Ovary (tissue), 9 donors: ENCODE data around the gene TANK. TPM values are rescaled to one million over a fixed set of nuclear protein-coding genes. Genes with fewer than 3 reads are reported as not detected.

Experiments used
- DNase-seq, 5 donors: peaks; one replicate each; pipeline ENCODE4 v3.0.0-alpha.2; 2019 to 2020
- H3K27ac ChIP-seq, 2 donors: fragments of 200-600 bp; one replicate each; pipeline versions ENCODE4 v1.5.1 to v1.8.0; 2019 to 2022
- H3K27me3 ChIP-seq: fragments of 200-600 bp; one replicate; pipeline ENCODE4 v1.8.0; 2022
- H3K36me3 ChIP-seq: fragments of 200-600 bp; sonication (generic); one replicate; pipeline ENCODE4 v1.5.1; 2019
- H3K4me1 ChIP-seq: one replicate; pipeline ENCODE4 v1.8.1; 2013; ENCODE audit warnings: mild to moderate bottlenecking, moderate library complexity; ENCODE audit not compliant: insufficient read depth
- H3K4me3 ChIP-seq: fragments of 200-600 bp; sonication (generic); one replicate; pipeline ENCODE4 v1.5.1; 2017
- H3K9me3 ChIP-seq, 2 donors: fragments of 200-600 bp in 1 of 2; sonication (generic) in 1 of 2; one replicate each; pipeline versions ENCODE4 v1.5.1 to v1.8.1; 2013 to 2019; ENCODE audit warnings: mild to moderate bottlenecking in 1 of 2, moderate library complexity in 1 of 2
- EP300 ChIP-seq: sonication (generic); formaldehyde crosslinking; IDR thresholded peaks from one replicate; pipeline ENCODE4 v1.6.1; 2017; ENCODE audit warnings: antibody characterized with exemption
- POLR2A ChIP-seq: fragments of 450-650 bp; IDR thresholded peaks from one replicate; pipeline ENCODE4 v1.6.1; 2017; ENCODE audit warnings: antibody characterized with exemption, mild to moderate bottlenecking, moderate library complexity
- WGBS, 3 donors: extraction: QIAGEN DNeasy Blood & Tissue Kit in 1 of 3; methylation state at CpG; one replicate each; pipeline versions ENCODE4 v1.1.5 to v1.1.7; 2013 to 2017; 5-methylcytosine and 5-hydroxymethylcytosine counted together
- intact Hi-C, 4 donors: fragments of 100-400 bp; cut with DNase I; formaldehyde crosslinking; loops; one replicate each; pipeline versions ENCODE4 v1.11.0 to v1.15.1; 2022 to 2023
- polyA plus RNA-seq, 2 donors: library from polyadenylated mRNA; stranded (reverse); fragments of 200-250 nt in 1 of 2; fragments of 350-450 nt in 1 of 2; fragmentation: Illumina TruSeq in 1 of 2; extraction: RNeasy Lipid Tissue Mini Kit (QIAGEN cat#74804) in 1 of 2; gene quantifications; one replicate each; pipeline ENCODE4 v1.2.3, GENCODE V29; 2013 to 2014
- total RNA-seq, 7 donors: library from RNA; depleted of rRNA in 2 of 7; stranded (reverse); fragments of >200 nt in 2 of 7; fragmentation: NEBNext Ultra II Directional in 3 of 7; extraction: Animal tissue kit (Norgen Biotek cat#: 25700) in 3 of 7; gene quantifications; one replicate each; pipeline versions ENCODE4 v1.1.0 to v1.2.4, GENCODE V29; 2016 to 2023
- TF ChIP-seq, protein P1 (sequence below), 3 donors: fragments of 450-650 bp in 2 of 3; fragments of 200-600 bp in 1 of 3; IDR thresholded peaks; one replicate each; pipeline versions ENCODE4 v1.5.1 to v1.8.0; 2016 to 2022; ENCODE audit warnings: antibody characterized with exemption in 3 of 3, mild to moderate bottlenecking in 1 of 3
- donor health status: DM: no; HTN: no; CAD: no; lungs with moderate emphysema.
- donor health status: DM: no; HTN: no; CAD: no.
- donor health status: Bipolar disorder and iron deficiency.
- donor health status: DM: yes; HTN: yes; CAD: no.
- donor health status: DM: no; HTN: no; CAD: no.
- donor health status: DM: yes; HTN: yes; CAD: no.

TANK gene
- total and polyA plus RNA-seq, 9 donors, result 31.4 to 99.8 (median 52.2) TPM

DNA sequence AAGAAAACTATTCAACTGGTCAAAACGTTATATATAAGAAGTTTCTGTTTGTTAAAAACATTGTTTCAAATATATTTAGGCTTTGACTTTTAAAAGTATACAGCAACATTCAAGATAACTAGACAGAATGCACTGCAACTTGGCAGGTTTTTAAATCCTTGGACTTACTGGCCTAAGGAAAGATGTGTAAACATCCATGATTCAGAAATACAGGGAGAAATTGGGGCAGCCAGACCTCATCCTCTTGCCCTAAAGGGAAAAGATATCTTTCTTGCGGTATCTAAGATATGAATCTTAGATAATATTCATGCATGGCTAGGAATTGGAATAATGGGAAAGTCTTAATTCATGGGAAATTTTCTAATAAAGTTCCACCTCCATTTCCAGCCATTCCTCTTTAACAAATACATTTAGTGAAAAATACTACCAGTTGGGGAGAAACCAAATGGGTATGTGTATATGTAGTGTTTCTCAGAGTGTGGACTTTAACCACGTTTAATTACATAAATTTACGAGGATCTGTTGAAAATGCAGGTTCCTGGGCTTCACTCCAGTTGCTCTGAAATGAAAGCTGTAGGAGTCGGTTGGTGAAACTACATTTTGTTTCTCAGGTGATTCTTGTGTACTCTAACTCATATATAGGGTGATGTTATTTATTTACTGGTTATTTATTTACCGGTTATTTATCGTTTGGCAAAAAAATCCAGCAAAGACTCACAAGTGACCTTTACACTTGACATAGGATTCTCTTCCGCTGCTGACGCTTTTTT lies 587 bp upstream of the TANK start:
- intact Hi-C loops, result no loop called here
- Histone ChIP-seq H3K27ac (peak overlapping the region; percentile 90 to 95), H3K4me1 (no peaks in the 10 kb centered on the region), H3K4me3 (peak overlapping the region; percentile 87), H3K27me3 (no peaks in the 10 kb centered on the region), H3K36me3 (no peaks in the 10 kb centered on the region), H3K9me3 (no peaks in the 10 kb centered on the region)
- no peak for TF ChIP-seq POLR2A
- WGBS, 3 donors, result 3 to 9% (median 4%) methylated on average over 9 of the region's 9 CpGs
- no peak for DNase-seq

DNA sequence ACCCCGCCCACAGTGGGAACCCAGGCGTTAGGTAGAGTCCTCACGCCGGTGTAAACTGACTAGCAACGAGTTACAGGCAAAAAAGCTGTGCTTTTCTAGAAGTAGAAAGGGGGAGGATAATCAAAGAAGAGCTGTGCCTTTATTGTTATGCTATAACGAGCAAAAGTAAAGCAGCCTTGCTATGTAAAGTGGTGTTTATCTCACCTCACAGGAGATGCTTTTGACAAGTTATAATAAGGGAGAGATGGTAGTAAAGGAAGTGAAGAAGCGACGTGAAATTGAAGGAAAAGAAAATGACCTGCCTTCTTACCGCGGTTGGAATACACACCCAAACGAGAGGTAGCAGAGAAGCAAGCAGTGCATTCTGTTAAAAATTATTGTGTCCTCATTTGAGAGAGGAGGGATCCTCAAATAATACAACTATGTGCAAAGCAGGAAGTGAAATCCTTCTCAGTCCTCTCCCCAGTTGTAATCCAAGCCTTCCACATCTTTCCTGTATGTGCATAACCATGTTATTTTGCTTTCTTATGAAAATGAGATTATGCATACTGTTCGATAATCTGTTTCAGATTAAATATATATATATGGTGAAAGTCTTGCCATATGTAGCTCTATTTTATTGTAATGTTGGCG lies 962 bp downstream of the TANK start:
- peak overlapping the region; percentile 87 for H3K4me3 ChIP-seq
- no peaks in the 10 kb centered on the region for H3K9me3 ChIP-seq
- 6 to 9% (median 7%) methylated on average over 13 of the region's 13 CpGs for WGBS, 3 donors
- no peaks in the 10 kb centered on the region for H3K36me3 ChIP-seq
- H3K27ac ChIP-seq, result peak overlapping the region; percentile 90 to 95
- intact Hi-C loops, result no loop called here
- no peaks in the 10 kb centered on the region for H3K27me3 ChIP-seq
- no peaks in the 10 kb centered on the region for H3K4me1 ChIP-seq
- no peak for TF ChIP-seq POLR2A
- DNase-seq, result no peak

DNA sequence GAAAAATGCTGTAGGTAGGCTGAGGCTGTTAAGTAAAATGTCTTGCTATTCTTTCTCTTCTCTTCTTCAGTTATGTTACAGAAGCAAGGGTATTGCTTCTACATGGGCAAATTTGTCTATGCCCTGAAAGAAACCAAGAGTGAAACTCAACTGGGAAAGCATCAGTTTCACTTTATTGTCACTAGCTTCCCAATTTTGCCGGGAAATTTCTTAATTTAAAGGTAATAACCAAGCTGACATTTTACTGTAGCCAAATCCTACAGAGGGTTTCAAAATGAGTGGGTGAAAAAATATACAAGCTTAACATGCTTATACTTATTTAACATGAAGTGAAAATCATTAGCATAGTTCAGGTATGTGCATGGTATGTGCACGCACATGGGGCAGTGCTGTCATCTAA lies 3.2 kb downstream of the TANK start:
- Histone ChIP-seq H3K36me3 (no peaks in the 10 kb centered on the region), H3K27ac (no peak overlapping the region), H3K27me3 (no peaks in the 10 kb centered on the region), H3K4me3 (no peak overlapping the region), H3K9me3 (no peaks in the 10 kb centered on the region), H3K4me1 (no peaks in the 10 kb centered on the region)
- TF ChIP-seq, protein P1, sequence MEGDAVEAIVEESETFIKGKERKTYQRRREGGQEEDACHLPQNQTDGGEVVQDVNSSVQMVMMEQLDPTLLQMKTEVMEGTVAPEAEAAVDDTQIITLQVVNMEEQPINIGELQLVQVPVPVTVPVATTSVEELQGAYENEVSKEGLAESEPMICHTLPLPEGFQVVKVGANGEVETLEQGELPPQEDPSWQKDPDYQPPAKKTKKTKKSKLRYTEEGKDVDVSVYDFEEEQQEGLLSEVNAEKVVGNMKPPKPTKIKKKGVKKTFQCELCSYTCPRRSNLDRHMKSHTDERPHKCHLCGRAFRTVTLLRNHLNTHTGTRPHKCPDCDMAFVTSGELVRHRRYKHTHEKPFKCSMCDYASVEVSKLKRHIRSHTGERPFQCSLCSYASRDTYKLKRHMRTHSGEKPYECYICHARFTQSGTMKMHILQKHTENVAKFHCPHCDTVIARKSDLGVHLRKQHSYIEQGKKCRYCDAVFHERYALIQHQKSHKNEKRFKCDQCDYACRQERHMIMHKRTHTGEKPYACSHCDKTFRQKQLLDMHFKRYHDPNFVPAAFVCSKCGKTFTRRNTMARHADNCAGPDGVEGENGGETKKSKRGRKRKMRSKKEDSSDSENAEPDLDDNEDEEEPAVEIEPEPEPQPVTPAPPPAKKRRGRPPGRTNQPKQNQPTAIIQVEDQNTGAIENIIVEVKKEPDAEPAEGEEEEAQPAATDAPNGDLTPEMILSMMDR (IDR thresholded peaks at IDR 0.05), result no peak
- TF ChIP-seq POLR2A, result no peak
- TF ChIP-seq EP300, result no peak
- no peak for DNase-seq
- intact Hi-C loops, result no loop called here
- 96 to 100% (median 97%) methylated on average over 2 of the region's 2 CpGs for WGBS, 3 donors

DNA sequence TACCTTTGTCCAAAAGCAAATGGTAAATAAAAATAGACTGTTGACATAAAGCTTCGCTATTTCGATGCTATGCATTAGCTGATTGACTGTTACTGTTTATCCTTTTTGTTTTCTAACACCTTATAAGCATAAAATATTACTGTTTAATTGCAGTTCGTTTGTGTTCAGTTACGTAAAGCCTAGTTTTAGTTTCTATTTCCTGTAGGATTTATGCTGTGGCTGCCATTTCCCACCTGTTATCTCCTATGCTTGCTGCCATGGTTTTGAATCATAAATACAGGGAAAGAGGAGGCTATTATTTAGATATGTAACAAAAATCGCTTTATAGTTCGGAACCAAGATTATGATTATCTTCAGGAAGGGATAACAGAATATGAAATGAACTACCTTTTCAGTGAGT lies 3.9 kb downstream of the TANK start:
- TF ChIP-seq EP300 (no peak), POLR2A (no peak)
- TF ChIP-seq, protein P1 (IDR thresholded peaks at IDR 0.05), result no peak
- WGBS, 3 donors, result 90 to 93% (median 91%) methylated on average over 6 of the region's 6 CpGs
- Histone ChIP-seq H3K4me3 (no peak overlapping the region), H3K9me3 (no peaks in the 10 kb centered on the region), H3K27me3 (no peaks in the 10 kb centered on the region), H3K36me3 (no peaks in the 10 kb centered on the region), H3K27ac (no peak overlapping the region), H3K4me1 (no peaks in the 10 kb centered on the region)
- intact Hi-C loops, result no loop called here
- DNase-seq, result no peak

DNA sequence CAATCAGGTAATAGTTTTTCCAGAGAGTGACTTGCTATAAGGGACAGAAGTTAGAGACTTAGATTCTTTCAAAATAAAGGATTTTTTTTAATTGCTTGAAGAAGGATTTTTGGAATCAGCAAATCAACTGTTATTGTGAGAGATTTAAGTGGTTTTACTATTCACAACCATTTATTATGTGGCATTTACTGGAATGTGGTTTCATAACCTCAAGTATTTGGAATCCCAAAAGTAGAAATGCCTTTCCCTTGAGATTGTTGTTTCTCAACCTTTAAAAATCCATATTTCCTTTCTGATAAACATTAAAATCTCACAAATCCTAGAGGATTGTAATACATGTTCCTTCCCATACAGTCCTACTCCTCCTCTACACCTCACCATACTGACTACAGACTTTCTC lies 5.0 kb downstream of the TANK start:
- H3K27me3 ChIP-seq, result no peaks in the 10 kb centered on the region
- no peaks in the 10 kb centered on the region for H3K9me3 ChIP-seq
- H3K4me1 ChIP-seq, result no peaks in the 10 kb centered on the region
- H3K36me3 ChIP-seq, result no peaks in the 10 kb centered on the region
- intact Hi-C loops, result no loop called here
- H3K4me3 ChIP-seq, result no peak overlapping the region
- TF ChIP-seq, protein P1 (IDR thresholded peaks at IDR 0.05), result no peak
- TF ChIP-seq EP300 (no peak), POLR2A (no peak)
- no peak for DNase-seq
- H3K27ac ChIP-seq, result no peak overlapping the region
